Caco-2 (cell line): ENCODE data around the gene FGD2. TPM values are rescaled to one million over a fixed set of nuclear protein-coding genes. Genes with fewer than 3 reads are reported as not detected.

ENCODE experiments used
- BruUV-seq: library from RNA; stranded (reverse); fragments of 400-500 nt; replicated peaks from 2 replicates; lab custom pipeline; 2021; lab: Mats Ljungman, UMichigan
- CTCF ChIA-PET: fragments of 300-600 bp; sonication (Branson Sonifier 250); formaldehyde crosslinking; loops from one replicate; lab custom pipeline; 2022; ENCODE audit warnings: antibody characterized with exemption; lab: Charles Lee
- POLR2A ChIA-PET: fragments of 300-600 bp; sonication (Branson Sonifier 250); formaldehyde crosslinking; loops from one replicate; lab custom pipeline; 2022; ENCODE audit warnings: antibody characterized with exemption; lab: Charles Lee
- DNase-seq, 2 experiments: peaks; one replicate each; pipeline versions ENCODE4 v3.0.0 to v3.0.0-alpha.2; 2020 to 2022
- H3K27me3 ChIP-seq: replicated peaks from 2 replicates; pipeline ENCODE4 v1.6.0; 2011; ENCODE audit warnings: low read length; ENCODE audit not compliant: control insufficient read depth, insufficient read depth
- H3K36me3 ChIP-seq: 2 replicates; pipeline ENCODE4 v1.5.1; 2011; ENCODE audit warnings: low read length; ENCODE audit not compliant: control insufficient read depth, insufficient read depth
- H3K4me1 ChIP-seq: fragments of 250-450 bp; sonication (Bioruptor Pico); 2 replicates; pipeline ENCODE4 v1.5.1; 2020; ENCODE audit warnings: mild to moderate bottlenecking
- H3K4me3 ChIP-seq: 2 replicates; pipeline ENCODE4 v1.5.1; 2011; ENCODE audit warnings: low read depth, mild to moderate bottlenecking, control low read depth, low read length
- H3K9me3 ChIP-seq: fragments of 250-450 bp; sonication (Bioruptor Pico); 2 replicates; pipeline ENCODE4 v1.5.1; 2020; ENCODE audit warnings: mild to moderate bottlenecking, moderate library complexity
- H3K27ac Mint-ChIP-seq: one replicate; pipeline ENCODE4 v1.8.0; 2022; ENCODE audit warnings: mixed read lengths; ENCODE audit not compliant: unreplicated experiment
- H3K27me3 Mint-ChIP-seq: one replicate; pipeline ENCODE4 v1.8.0; 2022; ENCODE audit warnings: mixed read lengths; ENCODE audit not compliant: insufficient read depth, unreplicated experiment
- H3K36me3 Mint-ChIP-seq: one replicate; pipeline ENCODE4 v1.8.0; 2022; ENCODE audit warnings: mild to moderate bottlenecking, mixed read lengths; ENCODE audit not compliant: insufficient read depth, unreplicated experiment
- H3K4me1 Mint-ChIP-seq: one replicate; pipeline ENCODE4 v1.8.0; 2022; ENCODE audit warnings: low read depth, mixed read lengths; ENCODE audit not compliant: unreplicated experiment
- H3K4me3 Mint-ChIP-seq: one replicate; pipeline ENCODE4 v1.8.0; 2022; ENCODE audit warnings: mild to moderate bottlenecking, moderate library complexity, mixed read lengths; ENCODE audit not compliant: unreplicated experiment
- H3K9me3 Mint-ChIP-seq: one replicate; pipeline ENCODE4 v1.8.0; 2022; ENCODE audit warnings: mixed read lengths; ENCODE audit not compliant: unreplicated experiment
- CTCF ChIP-seq, 2 experiments: fragments of 200-600 bp in 1 of 2; IDR thresholded peaks; 1 replicate in 1 of 2; 2 replicates in 1 of 2; pipeline versions ENCODE4 v1.5.1 to v1.8.0; 2011 to 2022; ENCODE audit warnings: antibody characterized with exemption in 1 of 2, control low read depth in 1 of 2, inconsistent platforms in 1 of 2, low read depth in 1 of 2, low read length in 1 of 2, mild to moderate bottlenecking in 1 of 2, moderate library complexity in 1 of 2; ENCODE audit not compliant: insufficient read depth in 1 of 2, severe bottlenecking in 1 of 2, unreplicated experiment in 1 of 2
- intact Hi-C: fragments of 100-400 bp; cut with micrococcal nuclease; formaldehyde crosslinking; loops from one replicate; pipeline ENCODE4 v1.10.0; 2022; ENCODE audit not compliant: unreplicated experiment
- total RNA-seq: library from RNA; stranded (reverse); gene quantifications from 2 replicates; pipeline ENCODE4 v1.2.3, GENCODE V29; 2022

FGD2 gene
- total RNA-seq, 1 experiment from 2014 or later: not detected

DNA sequence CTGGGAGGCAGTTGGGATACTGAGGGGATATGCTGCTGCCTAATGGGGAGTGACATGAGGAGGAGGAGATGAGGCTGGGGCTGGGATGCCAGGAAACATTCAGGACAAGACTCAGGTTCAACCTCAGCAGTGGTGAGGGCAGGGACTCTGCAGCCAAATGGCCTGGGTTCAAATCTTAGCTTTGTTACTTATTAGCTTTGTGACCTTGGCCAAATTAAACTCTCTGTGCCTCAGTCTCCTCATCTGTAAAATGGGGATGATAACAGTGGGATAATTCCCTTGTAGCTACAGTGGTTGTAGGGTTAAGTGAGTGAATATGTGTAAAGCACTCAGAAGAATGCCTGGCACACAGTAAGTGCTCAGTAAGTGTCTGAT is 49.0 kb upstream of the FGD2 start:
- no peaks in the 10 kb centered on the region for H3K27me3 Mint-ChIP-seq
- no peaks in the 10 kb centered on the region for H3K4me1 Mint-ChIP-seq
- ChIA-PET CTCF (no interaction called here), POLR2A (no interaction called here)
- intact Hi-C loops: no loop called here
- H3K27ac Mint-ChIP-seq: no peak overlapping the region
- Histone ChIP-seq H3K36me3 (no peaks in the 10 kb centered on the region), H3K27me3 (no peaks in the 10 kb centered on the region), H3K4me1 (0 out of 2 replicates have a peak, but pooled peaks cover 4% of the 10 kb centered on the region), H3K9me3 (no peaks in the 10 kb centered on the region), H3K4me3 (no peak overlapping the region)
- no peak for TF ChIP-seq CTCF (IDR thresholded peaks at IDR 0.05; ENCODE audit: insufficient read depth in 1 of 2, low read depth in 1 of 2, low read length in 1 of 2, severe bottlenecking in 1 of 2, unreplicated experiment in 1 of 2)
- no peaks in the 10 kb centered on the region for H3K36me3 Mint-ChIP-seq
- no TSS peak for BruUV-seq
- no peak overlapping the region for H3K4me3 Mint-ChIP-seq
- no peak for DNase-seq
- no peaks in the 10 kb centered on the region for H3K9me3 Mint-ChIP-seq

DNA sequence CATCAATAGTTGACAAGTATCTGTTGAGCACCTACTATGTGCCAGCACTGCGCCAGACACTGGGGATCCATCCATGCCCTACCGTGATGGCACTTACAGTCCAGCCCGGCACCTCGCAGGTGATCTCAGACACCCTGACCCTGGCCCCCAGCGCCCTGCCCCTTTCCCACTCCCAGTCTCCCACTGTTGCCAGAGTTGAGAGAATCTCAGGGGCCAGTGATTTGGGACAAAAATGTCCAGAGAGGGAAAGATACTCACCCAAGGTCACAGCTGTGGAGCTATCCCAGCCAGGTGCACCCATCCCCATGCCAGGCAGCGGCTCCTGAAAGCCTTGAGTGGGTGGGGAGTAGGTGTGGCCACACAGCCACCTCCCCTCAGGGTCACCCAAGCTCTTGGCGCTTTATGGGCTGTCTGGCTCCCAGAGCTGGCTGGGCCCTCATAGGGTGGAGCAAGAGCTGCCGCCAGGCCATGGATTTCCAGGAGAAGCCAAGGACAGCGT is 47.6 kb upstream of the FGD2 start:
- Mint-ChIP-seq H3K27me3 (no peaks in the 10 kb centered on the region), H3K27ac (no peak overlapping the region), H3K4me3 (no peak overlapping the region), H3K36me3 (no peaks in the 10 kb centered on the region), H3K9me3 (no peaks in the 10 kb centered on the region), H3K4me1 (no peaks in the 10 kb centered on the region)
- TF ChIP-seq CTCF (IDR thresholded peaks at IDR 0.05; ENCODE audit: insufficient read depth in 1 of 2, low read depth in 1 of 2, low read length in 1 of 2, severe bottlenecking in 1 of 2, unreplicated experiment in 1 of 2): no peak
- intact Hi-C loops: no loop called here
- Histone ChIP-seq H3K27me3 (no peaks in the 10 kb centered on the region), H3K9me3 (no peaks in the 10 kb centered on the region), H3K36me3 (no peaks in the 10 kb centered on the region), H3K4me3 (no peak overlapping the region), H3K4me1 (0 out of 2 replicates have a peak, but pooled peaks cover 4% of the 10 kb centered on the region)
- DNase-seq: no peak
- ChIA-PET CTCF (no interaction called here), POLR2A (no interaction called here)
- BruUV-seq: no TSS peak

DNA sequence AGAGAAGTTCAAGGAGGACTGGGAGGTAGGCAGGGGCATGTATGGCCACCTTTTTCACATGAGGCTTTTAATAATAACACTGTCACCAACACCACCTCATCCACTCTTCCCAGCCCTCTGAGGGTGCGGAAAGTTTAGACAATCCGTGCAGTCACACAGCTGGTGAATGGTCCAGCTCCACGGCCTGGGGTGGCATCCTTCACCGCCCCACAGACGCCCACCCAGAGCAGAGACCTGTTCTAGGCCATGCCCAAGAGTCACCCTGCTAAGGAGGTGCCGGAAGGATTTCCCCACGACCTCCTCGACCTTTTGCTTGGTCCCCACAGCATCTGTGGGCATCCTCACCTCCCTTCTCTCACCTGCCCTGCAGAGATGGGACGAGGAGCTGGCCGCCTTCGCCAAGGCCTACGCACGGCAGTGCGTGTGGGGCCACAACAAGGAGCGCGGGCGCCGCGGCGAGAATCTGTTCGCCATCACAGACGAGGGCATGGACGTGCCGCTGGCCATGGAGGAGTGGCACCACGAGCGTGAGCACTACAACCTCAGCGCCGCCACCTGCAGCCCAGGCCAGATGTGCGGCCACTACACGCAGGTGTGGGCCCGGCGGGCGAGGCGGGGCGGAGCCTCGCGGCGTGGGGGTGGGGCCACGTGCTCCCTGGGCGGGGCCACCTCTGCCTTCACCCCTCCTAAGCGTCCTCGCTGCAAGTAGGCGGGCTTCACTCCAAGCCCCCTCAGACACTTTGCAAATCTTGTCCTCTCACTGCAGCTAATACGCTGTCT is 46.5 kb upstream of the FGD2 start:
- no peaks in the 10 kb centered on the region for H3K4me1 Mint-ChIP-seq
- Histone ChIP-seq H3K4me3 (no peak overlapping the region), H3K27me3 (no peaks in the 10 kb centered on the region), H3K4me1 (0 out of 2 replicates have a peak, but pooled peaks cover 4% of the 10 kb centered on the region), H3K9me3 (no peaks in the 10 kb centered on the region), H3K36me3 (no peaks in the 10 kb centered on the region)
- intact Hi-C loops: no loop called here
- H3K9me3 Mint-ChIP-seq: no peaks in the 10 kb centered on the region
- TF ChIP-seq CTCF (IDR thresholded peaks at IDR 0.05; ENCODE audit: insufficient read depth in 1 of 2, low read depth in 1 of 2, low read length in 1 of 2, severe bottlenecking in 1 of 2, unreplicated experiment in 1 of 2): no peak
- BruUV-seq: no TSS peak
- no peaks in the 10 kb centered on the region for H3K36me3 Mint-ChIP-seq
- CTCF ChIA-PET: interaction anchor here (1.5 kb wide), 1 partner anchor 59 kb away, joined by 3 read pairs; no protein-coding TSS in a partner anchor
- no peak overlapping the region for H3K27ac Mint-ChIP-seq
- no peak overlapping the region for H3K4me3 Mint-ChIP-seq
- DNase-seq: no peak
- POLR2A ChIA-PET: no interaction called here
- H3K27me3 Mint-ChIP-seq: no peaks in the 10 kb centered on the region
